Activated CD8-positive, alpha-beta T cell treated with anti-CD3 and anti-CD28 coated beads for 36 hours (primary cell): ENCODE measurements around the gene HIVEP1. TPM values are rescaled to one million over a fixed set of nuclear protein-coding genes. Genes with fewer than 3 reads are reported as not detected.

Experiments
- ATAC-seq: fragments of 200-7000 bp; cut with Tn5 transposase; one replicate; pipeline ENCODE4 v1.10.0; 2021; ENCODE audit warnings: mild to moderate bottlenecking, moderate library complexity
- CTCF ChIA-PET: fragments of 350-600 bp; sonication (Branson Sonifier 250); formaldehyde crosslinking; loops from one replicate; lab custom pipeline; 2021; ENCODE audit warnings: antibody characterized with exemption; lab: Charles Lee
- POLR2A ChIA-PET: fragments of 350-600 bp; sonication (Branson Sonifier 250); formaldehyde crosslinking; loops from one replicate; lab custom pipeline; 2021; ENCODE audit warnings: antibody characterized with exemption; lab: Charles Lee
- DNase-seq: peaks from one replicate; pipeline ENCODE4 v3.0.0-alpha.2; 2020
- H3K27ac Mint-ChIP-seq: one replicate; pipeline ENCODE4 v1.8.0; 2021; ENCODE audit warnings: mild to moderate bottlenecking, mixed read lengths
- H3K27me3 Mint-ChIP-seq: one replicate; pipeline ENCODE4 v1.8.0; 2021; ENCODE audit warnings: mixed read lengths
- H3K36me3 Mint-ChIP-seq: one replicate; pipeline ENCODE4 v1.8.0; 2021; ENCODE audit warnings: low read depth, mixed read lengths
- H3K4me1 Mint-ChIP-seq: one replicate; pipeline ENCODE4 v1.8.0; 2021; ENCODE audit warnings: low read depth, mixed read lengths
- H3K4me3 Mint-ChIP-seq: one replicate; pipeline ENCODE4 v1.8.0; 2021; ENCODE audit warnings: mild to moderate bottlenecking, moderate library complexity, mixed read lengths
- H3K9me3 Mint-ChIP-seq: one replicate; pipeline ENCODE4 v1.8.0; 2021; ENCODE audit warnings: mixed read lengths
- CTCF ChIP-seq: fragments of 200-600 bp; IDR thresholded peaks from one replicate; pipeline ENCODE4 v1.8.0; 2022; ENCODE audit warnings: antibody characterized with exemption, mild to moderate bottlenecking
- intact Hi-C: fragments of 100-400 bp; cut with micrococcal nuclease; formaldehyde crosslinking; loops from one replicate; pipeline ENCODE4 v1.10.0; 2022
- total RNA-seq, 2 experiments: library from RNA; stranded (reverse); gene quantifications; one replicate each; pipeline ENCODE4 v1.2.3, GENCODE V29; 2021

HIVEP1 gene
- 10 to 100 TPM; 38.5 to 41.3 TPM for total RNA-seq

- no peaks in the 10 kb centered on the region for H3K27me3 Mint-ChIP-seq
- DNase-seq (no peak), ATAC-seq (no peak)
- H3K9me3 Mint-ChIP-seq = peaks cover 10% of the 10 kb centered on the region
- H3K4me1 Mint-ChIP-seq = peaks cover 47% of the 10 kb centered on the region
- CTCF ChIA-PET = no interaction called here
- no peak for TF ChIP-seq CTCF
- POLR2A ChIA-PET = interaction anchor here (0.7 to 3.9 kb wide), 5 partner anchors 10 to 299 kb away, joined by 3 to 28 read pairs (median 5); no protein-coding TSS in a partner anchor
- intact Hi-C loops = loop anchor here (5.0 kb wide), 2 partner anchors 40 to 300 kb away; no protein-coding TSS in a partner anchor
- peak within 1 kb of the TSS; percentile 97 for H3K27ac Mint-ChIP-seq
- peaks cover 47% of the 10 kb centered on the region for H3K36me3 Mint-ChIP-seq
- peak within 1 kb of the TSS; percentile 98 for H3K4me3 Mint-ChIP-seq
These were observed at the start of gene HIVEP1 for GRCh38 chr6:12012038-12012557. Gene HIVEP1 (plus strand): TSS chr6:12012312. CDS start chr6:12015629, 3,317 bp downstream.

- ChIA-PET POLR2A (no interaction called here), CTCF (no interaction called here)
- Mint-ChIP-seq H3K36me3 (no peaks in the 10 kb centered on the region), H3K9me3 (no peaks in the 10 kb centered on the region), H3K4me1 (no peaks in the 10 kb centered on the region), H3K27me3 (no peaks in the 10 kb centered on the region), H3K27ac (no peak overlapping the region), H3K4me3 (no peak overlapping the region)
- DNase-seq (no peak), ATAC-seq (no peak)
- intact Hi-C loops = no loop called here
- no peak for TF ChIP-seq CTCF
These were observed 48.2 kb upstream of the HIVEP1 start for GRCh38 chr6:11963756-11964500.

GRCh38 chr6:11964729-11965335 lies 47.3 kb upstream of the HIVEP1 start:
- POLR2A ChIA-PET = no interaction called here
- DNase-seq (no peak), ATAC-seq (no peak)
- intact Hi-C loops = no loop called here
- H3K4me3 Mint-ChIP-seq = no peak overlapping the region
- TF ChIP-seq CTCF = no peak
- H3K27ac Mint-ChIP-seq = no peak overlapping the region
- no peaks in the 10 kb centered on the region for H3K27me3 Mint-ChIP-seq
- no peaks in the 10 kb centered on the region for H3K4me1 Mint-ChIP-seq
- no peaks in the 10 kb centered on the region for H3K9me3 Mint-ChIP-seq
- no peaks in the 10 kb centered on the region for H3K36me3 Mint-ChIP-seq
- CTCF ChIA-PET = no interaction called here

GRCh38 chr6:11965499-11965898 lies 46.6 kb upstream of the HIVEP1 start:
- ChIA-PET POLR2A (no interaction called here), CTCF (no interaction called here)
- H3K27me3 Mint-ChIP-seq = no peaks in the 10 kb centered on the region
- DNase-seq = no peak
- no peak overlapping the region for H3K27ac Mint-ChIP-seq
- H3K9me3 Mint-ChIP-seq = no peaks in the 10 kb centered on the region
- no peak for ATAC-seq
- no peaks in the 10 kb centered on the region for H3K4me1 Mint-ChIP-seq
- no peak for TF ChIP-seq CTCF
- no peak overlapping the region for H3K4me3 Mint-ChIP-seq
- H3K36me3 Mint-ChIP-seq = no peaks in the 10 kb centered on the region
- intact Hi-C loops = no loop called here
